HG02943 (cell line): ENCODE measurements around the gene R3HCC1L.

Experiments used
- ATAC-seq: cut with Tn5 transposase; IDR thresholded peaks from one replicate; pipeline ENCODE4 v1.9.1; 2021; ENCODE audit warnings: mild to moderate bottlenecking, low read depth, moderate library complexity; ENCODE audit not compliant: unreplicated experiment

R3HCC1L gene

GRCh38 chr10:98134431-98135221 is at the start of gene R3HCC1L:
TSS of gene R3HCC1L (plus strand) at chr10:98134657. CDS start at chr10:98208115, 73,458 bp downstream.
- peak; percentile 76 for ATAC-seq

- no peak for ATAC-seq
These were observed 49.2 kb upstream of the R3HCC1L start for GRCh38 chr10:98085238-98085637.

- ATAC-seq: no peak
These were observed 47.4 kb upstream of the R3HCC1L start for GRCh38 chr10:98086837-98087708.

- ATAC-seq: no peak
These were observed 46.1 kb upstream of the R3HCC1L start for GRCh38 chr10:98088186-98088971.

- ATAC-seq: no peak
These were observed 43.6 kb upstream of the R3HCC1L start for GRCh38 chr10:98090822-98091221.

- no peak for ATAC-seq
These were observed 38.1 kb upstream of the R3HCC1L start for GRCh38 chr10:98096316-98096715.

- no peak for ATAC-seq
These were observed 37.7 kb upstream of the R3HCC1L start for GRCh38 chr10:98096731-98097130.

GRCh38 chr10:98097175-98097574 is 37.3 kb upstream of the R3HCC1L start:
- no peak for ATAC-seq

GRCh38 chr10:98097616-98098015 is 36.8 kb upstream of the R3HCC1L start:
- ATAC-seq: no peak

- no peak for ATAC-seq
These were observed 36.2 kb upstream of the R3HCC1L start for GRCh38 chr10:98098247-98098646.

GRCh38 chr10:98100476-98100875 is 34.0 kb upstream of the R3HCC1L start:
- ATAC-seq: no peak

- ATAC-seq: no peak
These were observed 33.1 kb upstream of the R3HCC1L start for GRCh38 chr10:98101366-98101765.

GRCh38 chr10:98104125-98104524 is 30.3 kb upstream of the R3HCC1L start:
- no peak for ATAC-seq

GRCh38 chr10:98106531-98106930 is 27.9 kb upstream of the R3HCC1L start:
- no peak for ATAC-seq

- ATAC-seq: no peak
These were observed 26.6 kb upstream of the R3HCC1L start for GRCh38 chr10:98107644-98108430.

GRCh38 chr10:98110356-98110755 is 24.1 kb upstream of the R3HCC1L start:
- ATAC-seq: no peak

- no peak for ATAC-seq
These were observed 19.2 kb upstream of the R3HCC1L start for GRCh38 chr10:98115031-98115787.

- ATAC-seq: no peak
These were observed 14.6 kb upstream of the R3HCC1L start for GRCh38 chr10:98119891-98120290.

- ATAC-seq: no peak
These were observed 8.4 kb upstream of the R3HCC1L start for GRCh38 chr10:98125940-98126631.
